Fibroblast of skin of right quadriceps (primary cell): ENCODE results near the gene SLC6A13.
"Not testable (repeated sequence)": the region's sequence is repeated elsewhere in the genome, so short reads cannot be mapped to it uniquely, and the experiment has no call there.

Experiments
- DNase-seq: peaks from one replicate; pipeline ENCODE4 v3.0.0-alpha.2; 2013

The SLC6A13 gene

GRCh38 chr12:232731-233614 is 29.7 kb downstream of the SLC6A13 start:
- DNase-seq = no peak

DNA sequence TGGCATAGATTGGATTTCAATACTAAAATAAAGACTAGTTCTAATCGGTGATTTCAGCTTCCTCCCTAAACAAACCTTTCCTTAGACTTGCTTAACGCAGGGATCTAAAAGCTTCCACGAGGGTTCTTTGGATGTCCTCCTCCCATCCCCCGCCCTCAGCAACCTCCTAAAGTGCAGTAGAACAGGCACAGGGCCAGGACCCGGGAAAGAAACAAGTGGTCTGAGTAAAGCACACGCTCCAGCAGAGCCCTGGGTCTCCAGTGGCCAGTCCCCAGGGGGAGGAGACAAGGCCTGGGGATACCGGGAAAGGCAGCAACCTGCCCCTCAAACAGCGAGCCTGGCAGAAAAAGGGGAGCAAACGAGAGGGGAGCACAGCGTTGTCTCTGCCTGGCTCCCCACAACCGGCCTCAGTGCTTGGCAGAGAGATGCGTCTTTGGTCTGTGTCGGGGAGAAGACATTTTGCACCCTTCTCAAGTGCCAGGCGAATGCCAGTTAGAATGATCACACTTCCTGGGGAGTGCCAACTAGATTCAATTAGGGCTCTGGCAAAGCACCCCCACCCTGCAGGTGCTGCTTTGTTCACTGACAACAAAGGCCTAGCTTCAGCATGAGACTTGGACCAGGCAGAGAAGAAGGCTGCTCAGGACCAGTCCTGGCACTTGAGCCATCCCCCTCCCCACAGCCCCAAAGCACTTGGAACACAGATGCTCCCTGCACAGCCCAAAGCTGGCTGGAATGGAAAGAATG is 31.5 kb downstream of the SLC6A13 start:
- no peak for DNase-seq

DNA sequence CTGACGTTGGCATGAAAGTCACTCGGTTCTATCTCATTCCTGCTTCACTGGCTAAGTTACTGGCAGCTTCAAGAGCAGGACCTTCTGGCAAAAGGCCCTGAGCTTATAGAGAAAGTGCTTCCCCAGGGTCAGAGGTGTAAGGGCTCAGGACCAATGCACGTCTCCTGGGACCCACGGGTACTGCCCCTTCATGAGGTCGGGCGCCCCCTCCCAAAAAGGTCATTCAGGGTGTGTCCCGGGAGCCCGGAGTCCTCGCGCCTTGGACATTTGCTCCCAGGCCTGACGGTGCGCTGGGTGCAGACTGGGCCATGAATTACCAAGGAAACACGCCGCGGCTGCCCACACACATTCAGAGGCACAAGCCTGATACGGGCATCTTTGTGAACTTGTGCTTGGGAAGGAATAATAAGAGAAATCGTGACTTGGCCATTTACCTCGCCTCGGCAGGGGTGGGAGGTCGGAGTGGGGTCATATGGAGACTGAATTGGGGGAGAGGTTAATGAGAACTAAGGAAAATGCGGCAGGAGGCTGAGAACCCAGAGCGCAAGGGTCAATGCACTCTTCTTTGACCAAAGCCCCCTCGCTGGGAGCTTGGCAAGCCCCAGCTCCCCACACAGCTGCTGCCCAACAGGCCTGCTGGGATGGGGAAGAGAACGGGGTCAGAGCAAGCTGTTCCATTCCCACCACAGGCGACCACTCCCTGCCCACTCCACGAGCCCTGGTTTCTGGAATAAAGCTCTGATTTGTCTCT is 33.0 kb downstream of the SLC6A13 start:
- DNase-seq = no peak

DNA sequence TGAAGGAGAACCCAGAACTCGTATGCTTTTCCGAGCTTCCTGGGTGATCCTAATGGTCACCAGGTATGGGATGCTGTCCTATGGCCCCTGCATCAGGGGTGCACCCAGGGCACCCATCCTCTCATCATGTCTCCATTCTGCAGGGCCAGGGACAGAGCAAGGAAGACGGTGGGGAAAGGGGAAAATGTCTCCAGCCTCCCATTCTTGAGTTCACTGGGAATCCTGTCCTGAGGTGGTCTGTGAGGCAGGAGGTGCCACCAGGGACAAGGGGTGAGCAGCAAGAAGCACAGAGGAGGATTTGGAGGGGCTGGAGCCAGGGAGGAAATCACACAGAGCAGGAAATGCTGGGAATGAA is 33.8 kb downstream of the SLC6A13 start:
- no peak for DNase-seq

DNA sequence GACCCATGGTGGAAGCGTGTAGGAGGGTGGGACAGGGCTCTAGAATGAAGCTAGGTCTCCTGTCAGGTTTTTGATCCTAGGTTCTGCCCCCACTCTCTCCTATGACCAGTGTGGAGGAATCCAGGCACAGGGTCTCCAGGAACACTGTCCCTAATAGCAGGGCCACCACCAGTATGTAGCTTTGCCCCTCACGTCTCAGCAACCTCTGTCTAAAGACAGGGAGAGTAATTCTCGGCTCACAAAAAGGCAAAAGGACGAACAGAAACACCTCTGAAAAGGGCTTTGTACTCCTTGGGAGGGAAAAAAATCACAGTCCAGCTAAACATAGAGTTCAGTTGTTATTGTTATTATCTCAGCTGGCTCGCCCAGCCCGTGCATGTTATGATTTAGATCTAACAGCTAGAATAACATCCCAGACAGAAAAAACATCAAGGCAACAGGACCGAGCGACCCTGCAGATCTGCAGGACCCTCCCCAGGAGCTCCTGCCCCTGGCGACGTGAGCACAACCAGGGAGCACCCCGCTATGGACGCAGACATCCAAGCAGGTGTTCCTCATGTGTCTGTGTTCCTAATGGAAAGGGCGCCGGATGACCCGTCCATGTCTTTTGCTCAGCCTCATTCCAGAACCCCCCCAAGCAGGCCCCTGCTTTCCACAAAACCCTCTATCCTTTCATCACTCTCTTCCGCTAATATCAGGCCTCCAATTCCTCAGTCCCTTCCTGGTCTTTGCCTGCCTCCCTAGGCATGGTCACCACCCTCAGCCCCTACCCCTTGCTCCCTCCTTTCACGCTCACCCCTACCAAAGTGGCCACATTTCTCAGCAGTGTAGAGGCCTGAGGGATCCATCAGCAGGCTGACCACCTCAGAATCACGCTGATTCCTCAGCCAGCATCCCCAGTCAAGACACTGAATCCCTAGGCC is 34.5 kb downstream of the SLC6A13 start:
- no peak for DNase-seq

GRCh38 chr12:227286-227915 is 35.2 kb downstream of the SLC6A13 start:
- DNase-seq = no peak

- DNase-seq = no peak
These were observed 36.2 kb downstream of the SLC6A13 start for GRCh38 chr12:226401-226800.

- no peak for DNase-seq
These were observed 37.6 kb downstream of the SLC6A13 start for GRCh38 chr12:225012-225411.

GRCh38 chr12:224330-224729 is 38.3 kb downstream of the SLC6A13 start:
- DNase-seq = no peak

DNA sequence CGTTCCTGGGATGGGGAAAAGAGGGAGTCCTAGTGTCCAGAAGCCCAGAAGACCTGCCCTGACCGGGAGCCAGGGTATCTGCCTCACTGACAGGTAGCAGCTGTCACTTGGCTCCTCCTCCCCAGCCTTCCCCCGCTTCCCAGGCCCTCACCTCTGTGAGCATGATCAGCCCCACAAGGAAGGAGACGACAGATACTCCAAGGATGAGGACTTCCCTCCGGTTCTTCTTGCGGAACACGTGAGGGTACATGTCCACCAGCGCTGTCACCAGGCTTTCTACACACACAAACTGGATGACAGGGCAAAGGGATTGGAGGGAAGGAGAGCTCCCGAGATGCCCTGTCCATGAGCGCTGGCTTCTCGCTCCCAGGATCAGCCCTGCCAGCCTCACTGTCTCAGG is 38.8 kb downstream of the SLC6A13 start:
- DNase-seq = no peak

GRCh38 chr12:221736-222135 is 40.9 kb downstream of the SLC6A13 start:
- no peak for DNase-seq

DNA sequence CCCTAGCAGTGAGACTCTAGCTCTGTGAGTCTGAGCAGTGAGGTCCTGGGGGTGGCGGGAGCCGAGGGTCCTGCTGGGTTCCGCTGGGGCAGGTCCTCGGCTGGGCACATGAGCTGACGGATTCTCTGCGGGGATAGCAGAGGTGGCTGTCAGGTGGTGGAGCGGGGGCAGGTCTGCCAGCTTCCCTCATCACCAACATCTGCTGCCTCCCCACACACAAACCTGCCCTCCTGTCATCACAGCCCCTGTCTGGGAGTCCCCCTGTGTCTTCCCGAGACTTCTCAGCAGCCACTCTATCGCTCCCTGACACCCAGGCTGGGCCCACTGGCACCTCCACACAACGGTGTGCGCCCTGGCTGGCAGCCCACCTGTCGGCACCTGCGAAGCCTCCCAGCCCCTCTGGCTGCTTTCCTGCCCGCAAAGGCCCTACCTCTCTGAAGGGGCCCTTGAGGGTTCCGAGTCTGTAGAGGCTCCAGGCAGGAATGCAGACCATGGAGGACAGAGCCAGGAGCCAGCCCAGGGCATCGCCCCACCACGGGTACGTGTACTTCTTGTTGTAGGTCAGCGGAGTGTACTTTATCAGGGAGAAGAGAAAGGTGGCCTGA is 41.6 kb downstream of the SLC6A13 start:
- DNase-seq = no peak

- DNase-seq = no peak
These were observed 42.1 kb downstream of the SLC6A13 start for GRCh38 chr12:220491-220890.

DNA sequence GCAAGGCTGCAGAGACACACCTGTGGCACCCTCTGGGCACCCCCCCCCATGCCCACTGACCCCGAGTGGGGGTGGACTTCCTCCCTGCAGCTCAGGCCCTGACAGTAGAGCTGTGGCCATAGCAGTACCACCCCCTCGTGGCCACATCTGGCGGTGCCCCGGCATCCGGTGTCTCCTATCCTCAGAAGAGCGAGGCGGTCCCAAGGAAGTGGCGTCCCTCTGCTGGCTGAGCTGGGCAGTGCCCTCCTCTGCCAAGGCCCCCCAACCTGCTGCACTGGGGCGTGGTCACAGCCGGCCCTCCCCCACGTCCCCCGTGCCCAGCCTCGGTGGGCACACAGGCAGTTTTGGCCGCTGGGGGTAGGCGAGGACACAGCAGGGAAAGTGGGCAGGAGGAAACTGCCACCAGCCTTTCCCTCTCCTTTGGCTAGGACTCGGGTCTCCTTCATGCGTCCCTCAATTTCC is 42.7 kb downstream of the SLC6A13 start:
- peak; percentile 31 for DNase-seq

DNA sequence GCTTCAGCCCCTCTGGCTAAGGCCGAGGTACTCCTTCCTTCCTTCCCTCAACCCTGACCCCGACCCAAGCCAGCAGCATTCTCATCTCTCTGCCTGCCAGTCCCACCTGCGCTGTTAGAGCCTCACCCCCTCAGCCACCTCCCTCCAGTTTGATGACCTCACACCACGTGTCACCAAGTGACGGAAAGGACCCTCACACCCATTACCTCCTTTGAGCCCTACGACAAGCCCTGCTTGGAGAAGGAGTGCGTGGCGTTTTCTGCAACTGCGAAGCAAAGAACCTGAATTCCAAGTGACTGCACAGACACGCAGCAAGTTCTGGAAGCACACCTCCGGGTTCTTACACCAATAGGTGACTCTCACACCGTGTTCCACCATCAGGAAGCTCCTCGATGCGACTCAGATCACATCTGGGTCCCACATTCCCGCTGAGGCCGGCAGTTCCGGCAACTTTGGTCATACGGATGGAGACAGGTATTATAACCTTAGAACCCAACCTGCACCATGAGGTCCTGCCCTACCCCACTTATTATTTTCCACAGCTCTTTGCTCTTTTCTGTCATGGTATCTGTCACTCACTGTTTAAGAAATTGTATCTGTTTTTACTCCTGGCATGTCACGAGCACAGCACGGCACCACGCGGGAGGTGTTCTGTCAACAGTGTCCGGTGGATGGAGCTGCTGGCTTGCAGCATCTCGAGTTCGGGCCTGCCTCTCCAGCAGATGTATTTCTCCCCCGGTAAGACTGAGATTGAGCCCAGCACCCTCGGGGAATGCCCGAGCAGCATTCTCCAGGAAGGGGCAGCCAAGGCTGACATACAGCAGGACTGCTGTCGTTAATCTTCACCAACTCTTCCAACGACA is 43.7 kb downstream of the SLC6A13 start:
- DNase-seq = no peak

GRCh38 chr12:218221-218620 is 44.4 kb downstream of the SLC6A13 start:
- DNase-seq = no peak

DNA sequence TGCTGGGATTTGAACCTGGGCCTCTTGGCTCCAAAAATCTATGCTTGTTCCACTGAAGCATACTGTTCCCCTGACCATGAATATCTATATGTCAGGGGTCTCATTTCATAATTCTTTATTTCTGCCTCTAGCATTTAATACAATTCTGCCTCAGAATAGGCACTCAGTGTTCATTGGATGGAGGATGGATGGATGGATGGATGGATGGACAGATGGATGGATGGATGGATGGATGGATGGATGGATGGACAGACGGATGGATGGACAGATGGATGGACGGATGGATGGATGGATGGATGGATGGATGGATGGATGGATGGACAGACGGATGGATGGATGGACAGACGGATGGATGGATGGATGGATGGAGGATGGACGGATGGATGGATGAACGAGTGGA is 45.6 kb downstream of the SLC6A13 start:
- DNase-seq = not testable (repeated sequence)

DNA sequence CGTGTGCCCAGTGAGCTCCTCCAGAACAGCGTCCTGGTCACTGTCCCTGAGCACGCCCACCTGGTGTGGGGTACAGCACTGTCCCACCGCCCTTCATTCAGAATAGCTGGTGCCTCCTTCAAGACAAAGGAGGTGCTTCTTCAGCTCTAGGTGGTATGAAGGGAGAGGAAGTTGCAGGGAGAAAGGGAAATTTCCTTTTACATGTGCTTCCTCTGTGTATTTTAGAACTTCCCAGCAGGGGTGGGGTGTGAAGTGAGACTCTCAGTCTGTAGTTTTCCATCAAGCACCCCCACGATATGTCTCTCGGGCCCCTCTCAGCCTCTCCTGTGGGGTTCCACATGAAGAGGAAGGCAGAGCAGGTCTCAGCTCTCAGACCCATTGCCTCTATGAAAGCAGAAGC is 47.5 kb downstream of the SLC6A13 start:
- DNase-seq = no peak

DNA sequence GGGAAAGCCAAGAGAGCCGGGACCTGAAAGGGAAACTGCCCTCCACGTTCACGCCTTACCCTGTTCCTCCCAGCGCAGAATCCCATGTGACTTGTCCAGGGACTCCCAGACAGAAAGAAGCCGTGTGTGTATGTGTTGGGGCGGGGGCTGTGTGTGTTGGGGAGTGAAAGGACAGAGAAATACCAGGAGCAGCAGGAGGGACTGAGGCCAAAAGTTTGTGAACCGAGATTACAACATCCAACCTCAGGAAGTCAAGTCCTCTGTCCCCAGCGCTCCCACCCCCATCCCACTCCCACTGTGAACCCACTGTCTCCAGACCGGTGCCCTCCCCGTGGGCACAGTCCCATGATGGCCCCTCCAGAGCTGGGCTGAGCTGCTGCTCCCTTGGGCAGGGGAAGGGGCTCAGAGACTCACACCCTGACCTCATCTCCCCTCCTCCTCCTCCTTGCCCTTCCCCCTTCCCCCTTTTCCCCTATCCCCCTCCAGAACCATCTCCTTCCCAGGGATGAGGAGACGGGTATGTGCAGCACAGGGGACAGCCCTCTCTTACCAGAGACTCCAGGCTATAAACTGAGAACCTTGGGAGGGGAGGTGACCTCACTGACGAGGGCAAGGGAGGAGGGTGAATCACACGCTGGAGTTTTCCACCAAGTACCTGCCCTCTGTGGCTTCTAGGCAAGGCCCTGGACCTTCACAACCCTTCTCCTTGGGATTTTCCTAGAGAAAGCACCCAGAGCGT is 48.5 kb downstream of the SLC6A13 start, which contains the start of gene SLC6A12:
Gene SLC6A12, minus strand, starts transcription at position 155 of the 739 bp plus-strand sequence. CDS start 4,171 bp downstream, outside the sequence.
- no peak for DNase-seq
